ENCODE measurements around the gene PLXND1.

Gene PLXND1

DNA sequence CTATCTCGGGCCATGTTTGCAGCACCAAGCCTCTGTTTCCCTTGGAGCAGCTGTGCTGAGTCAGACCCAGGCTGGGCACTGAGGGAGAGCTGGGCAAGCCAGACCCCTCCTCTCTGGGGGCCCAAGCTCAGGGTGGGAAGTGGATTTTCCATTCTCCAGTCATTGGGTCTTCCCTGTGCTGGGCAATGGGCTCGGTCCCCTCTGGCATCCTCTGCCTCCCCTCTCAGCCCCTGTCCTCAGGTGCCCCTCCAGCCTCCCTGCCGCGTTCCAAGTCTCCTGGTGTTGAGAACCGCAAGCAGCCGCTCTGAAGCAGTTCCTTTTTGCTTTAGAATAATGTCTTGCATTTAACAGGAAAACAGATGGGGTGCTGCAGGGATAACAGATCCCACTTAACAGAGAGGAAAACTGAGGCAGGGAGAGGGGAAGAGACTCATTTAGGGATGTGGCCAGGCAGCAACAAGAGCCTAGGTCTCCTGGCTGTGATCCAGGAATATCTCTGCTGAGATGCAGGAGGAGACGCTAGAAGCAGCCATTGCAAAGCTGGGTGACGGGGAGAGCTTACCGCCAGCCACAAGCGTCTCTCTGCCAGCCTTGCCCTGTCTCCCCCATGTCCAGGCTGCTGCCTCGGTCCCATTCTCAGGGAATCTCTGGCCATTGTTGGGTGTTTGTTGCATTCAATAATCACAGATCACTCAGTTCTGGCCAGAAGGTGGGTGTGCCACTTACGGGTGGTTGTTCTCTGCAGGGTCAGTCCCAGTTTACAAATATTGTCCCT lies 76.9 kb downstream of the PLXND1 start:
- Histone ChIP-seq H3K4me3 (ENCODE audit: low read length, poor library complexity, severe bottlenecking) (no peak overlapping the region), H3K4me2 (ENCODE audit: low read depth, low read length, poor library complexity, severe bottlenecking) (no peak overlapping the region), H3K36me3 (ENCODE audit: insufficient read depth, low read length) (no peaks in the 10 kb centered on the region), H4K20me1 (ENCODE audit: insufficient read depth, low read length, poor library complexity, severe bottlenecking) (no peaks in the 10 kb centered on the region), H3K9me2 (replicated peaks; ENCODE audit: low read depth, low read length) (no peaks in the 10 kb centered on the region), H3K79me2 (ENCODE audit: insufficient read depth, low read length) (no peaks in the 10 kb centered on the region), H3K9me3 (ENCODE audit: insufficient read depth, low read depth, low read length) (no peaks in the 10 kb centered on the region), H3K9ac (ENCODE audit: low read depth, low read length, poor library complexity, severe bottlenecking) (no peak overlapping the region), H2AFZ (ENCODE audit: low read length) (no peak overlapping the region), H3F3A (ENCODE audit: low read depth) (no peaks in the 10 kb centered on the region), H3K27me3 (ENCODE audit: insufficient read depth, low read length, poor library complexity, severe bottlenecking) (no peaks in the 10 kb centered on the region), H3K4me1 (ENCODE audit: insufficient read depth, low read length, poor library complexity, severe bottlenecking) (no peaks in the 10 kb centered on the region)
- no peak for TF ChIP-seq EZH2phosphoT487 (IDR thresholded peaks at IDR 0.05; ENCODE audit: borderline replicate concordance)
- TF ChIP-seq, protein P1, sequence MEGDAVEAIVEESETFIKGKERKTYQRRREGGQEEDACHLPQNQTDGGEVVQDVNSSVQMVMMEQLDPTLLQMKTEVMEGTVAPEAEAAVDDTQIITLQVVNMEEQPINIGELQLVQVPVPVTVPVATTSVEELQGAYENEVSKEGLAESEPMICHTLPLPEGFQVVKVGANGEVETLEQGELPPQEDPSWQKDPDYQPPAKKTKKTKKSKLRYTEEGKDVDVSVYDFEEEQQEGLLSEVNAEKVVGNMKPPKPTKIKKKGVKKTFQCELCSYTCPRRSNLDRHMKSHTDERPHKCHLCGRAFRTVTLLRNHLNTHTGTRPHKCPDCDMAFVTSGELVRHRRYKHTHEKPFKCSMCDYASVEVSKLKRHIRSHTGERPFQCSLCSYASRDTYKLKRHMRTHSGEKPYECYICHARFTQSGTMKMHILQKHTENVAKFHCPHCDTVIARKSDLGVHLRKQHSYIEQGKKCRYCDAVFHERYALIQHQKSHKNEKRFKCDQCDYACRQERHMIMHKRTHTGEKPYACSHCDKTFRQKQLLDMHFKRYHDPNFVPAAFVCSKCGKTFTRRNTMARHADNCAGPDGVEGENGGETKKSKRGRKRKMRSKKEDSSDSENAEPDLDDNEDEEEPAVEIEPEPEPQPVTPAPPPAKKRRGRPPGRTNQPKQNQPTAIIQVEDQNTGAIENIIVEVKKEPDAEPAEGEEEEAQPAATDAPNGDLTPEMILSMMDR (conservative IDR thresholded peaks at IDR 0.05; ENCODE audit: low read length) = no peak

DNA sequence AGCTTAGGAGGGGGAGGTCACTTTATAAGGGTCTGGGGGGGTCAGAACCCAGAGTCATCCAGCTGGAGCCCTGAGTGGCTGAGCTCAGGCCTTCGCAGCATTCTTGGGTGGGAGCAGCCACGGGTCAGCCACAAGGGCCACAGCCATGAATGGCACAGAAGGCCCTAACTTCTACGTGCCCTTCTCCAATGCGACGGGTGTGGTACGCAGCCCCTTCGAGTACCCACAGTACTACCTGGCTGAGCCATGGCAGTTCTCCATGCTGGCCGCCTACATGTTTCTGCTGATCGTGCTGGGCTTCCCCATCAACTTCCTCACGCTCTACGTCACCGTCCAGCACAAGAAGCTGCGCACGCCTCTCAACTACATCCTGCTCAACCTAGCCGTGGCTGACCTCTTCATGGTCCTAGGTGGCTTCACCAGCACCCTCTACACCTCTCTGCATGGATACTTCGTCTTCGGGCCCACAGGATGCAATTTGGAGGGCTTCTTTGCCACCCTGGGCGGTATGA lies 77.8 kb downstream of the PLXND1 start, which contains the start of gene RHO:
Gene RHO (plus strand): TSS at position 51 of the 512 bp plus-strand sequence. CDS start 95 bp downstream, at position 146.
- Histone ChIP-seq H3K36me3 (ENCODE audit: insufficient read depth, low read length) (no peaks in the 10 kb centered on the region), H3K9me2 (replicated peaks; ENCODE audit: low read depth, low read length) (no peaks in the 10 kb centered on the region), H3K4me1 (ENCODE audit: insufficient read depth, low read length, poor library complexity, severe bottlenecking) (no peaks in the 10 kb centered on the region), H3K9ac (ENCODE audit: low read depth, low read length, poor library complexity, severe bottlenecking) (no peak within 1 kb of the TSS), H4K20me1 (ENCODE audit: insufficient read depth, low read length, poor library complexity, severe bottlenecking) (no peaks in the 10 kb centered on the region), H3K27me3 (ENCODE audit: insufficient read depth, low read length, poor library complexity, severe bottlenecking) (no peaks in the 10 kb centered on the region), H3F3A (ENCODE audit: low read depth) (no peaks in the 10 kb centered on the region), H2AFZ (ENCODE audit: low read length) (no peak within 1 kb of the TSS), H3K79me2 (ENCODE audit: insufficient read depth, low read length) (no peaks in the 10 kb centered on the region), H3K4me3 (ENCODE audit: low read length, poor library complexity, severe bottlenecking) (no peak within 1 kb of the TSS), H3K9me3 (ENCODE audit: insufficient read depth, low read depth, low read length) (no peaks in the 10 kb centered on the region), H3K4me2 (ENCODE audit: low read depth, low read length, poor library complexity, severe bottlenecking) (no peak within 1 kb of the TSS)
- no peak for TF ChIP-seq EZH2phosphoT487 (IDR thresholded peaks at IDR 0.05; ENCODE audit: borderline replicate concordance)
- TF ChIP-seq, protein P1 (conservative IDR thresholded peaks at IDR 0.05; ENCODE audit: low read length) = no peak

DNA sequence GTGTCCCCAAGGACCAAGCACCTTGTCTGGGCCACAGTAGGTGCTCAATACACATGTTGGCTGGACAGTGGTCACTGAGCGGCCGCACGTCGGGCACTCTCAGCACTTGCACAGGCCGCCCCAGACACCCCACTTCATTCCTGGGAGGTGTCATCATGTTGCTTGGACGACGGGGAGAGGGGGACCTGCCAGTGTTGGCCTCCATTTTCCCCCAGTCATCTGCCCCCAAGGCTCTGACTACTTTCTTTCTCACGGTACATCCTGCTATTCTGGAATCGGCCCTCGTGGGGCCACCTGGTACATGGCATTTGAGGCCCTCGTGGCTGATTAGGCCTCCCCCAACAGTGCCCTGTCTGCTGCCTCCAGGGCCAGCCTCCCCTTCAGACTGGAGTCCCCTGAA lies 79.2 kb downstream of the PLXND1 start:
- Histone ChIP-seq H3K9me2 (replicated peaks; ENCODE audit: low read depth, low read length) (no peaks in the 10 kb centered on the region), H3K4me3 (ENCODE audit: low read length, poor library complexity, severe bottlenecking) (no peak overlapping the region), H3K4me1 (ENCODE audit: insufficient read depth, low read length, poor library complexity, severe bottlenecking) (no peaks in the 10 kb centered on the region), H3K79me2 (ENCODE audit: insufficient read depth, low read length) (no peaks in the 10 kb centered on the region), H4K20me1 (ENCODE audit: insufficient read depth, low read length, poor library complexity, severe bottlenecking) (no peaks in the 10 kb centered on the region), H3F3A (ENCODE audit: low read depth) (no peaks in the 10 kb centered on the region), H3K9ac (ENCODE audit: low read depth, low read length, poor library complexity, severe bottlenecking) (no peak overlapping the region), H3K9me3 (ENCODE audit: insufficient read depth, low read depth, low read length) (no peaks in the 10 kb centered on the region), H2AFZ (ENCODE audit: low read length) (no peak overlapping the region), H3K36me3 (ENCODE audit: insufficient read depth, low read length) (no peaks in the 10 kb centered on the region), H3K4me2 (ENCODE audit: low read depth, low read length, poor library complexity, severe bottlenecking) (no peak overlapping the region), H3K27me3 (ENCODE audit: insufficient read depth, low read length, poor library complexity, severe bottlenecking) (no peaks in the 10 kb centered on the region)
- TF ChIP-seq, protein P1 (conservative IDR thresholded peaks at IDR 0.05; ENCODE audit: low read length) = no peak
- TF ChIP-seq EZH2phosphoT487 (IDR thresholded peaks at IDR 0.05; ENCODE audit: borderline replicate concordance) = no peak
